GM18505 (cell line): ENCODE results near the gene SLC28A3.

Experiments used
- ATAC-seq: cut with Tn5 transposase; IDR thresholded peaks from one replicate; pipeline ENCODE4 v1.9.1; 2021; ENCODE audit not compliant: unreplicated experiment
- POLR2A ChIP-seq: IDR thresholded peaks from 4 replicates; pipeline ENCODE4 v1.6.1; 2011; ENCODE audit warnings: borderline replicate concordance; ENCODE audit not compliant: insufficient read depth, insufficient read length; ENCODE audit errors: extremely low read depth

Gene SLC28A3

GRCh38 chr9:84266087-84266561 is 74.4 kb downstream of the SLC28A3 start:
- no peak for TF ChIP-seq POLR2A
- no peak for ATAC-seq

DNA sequence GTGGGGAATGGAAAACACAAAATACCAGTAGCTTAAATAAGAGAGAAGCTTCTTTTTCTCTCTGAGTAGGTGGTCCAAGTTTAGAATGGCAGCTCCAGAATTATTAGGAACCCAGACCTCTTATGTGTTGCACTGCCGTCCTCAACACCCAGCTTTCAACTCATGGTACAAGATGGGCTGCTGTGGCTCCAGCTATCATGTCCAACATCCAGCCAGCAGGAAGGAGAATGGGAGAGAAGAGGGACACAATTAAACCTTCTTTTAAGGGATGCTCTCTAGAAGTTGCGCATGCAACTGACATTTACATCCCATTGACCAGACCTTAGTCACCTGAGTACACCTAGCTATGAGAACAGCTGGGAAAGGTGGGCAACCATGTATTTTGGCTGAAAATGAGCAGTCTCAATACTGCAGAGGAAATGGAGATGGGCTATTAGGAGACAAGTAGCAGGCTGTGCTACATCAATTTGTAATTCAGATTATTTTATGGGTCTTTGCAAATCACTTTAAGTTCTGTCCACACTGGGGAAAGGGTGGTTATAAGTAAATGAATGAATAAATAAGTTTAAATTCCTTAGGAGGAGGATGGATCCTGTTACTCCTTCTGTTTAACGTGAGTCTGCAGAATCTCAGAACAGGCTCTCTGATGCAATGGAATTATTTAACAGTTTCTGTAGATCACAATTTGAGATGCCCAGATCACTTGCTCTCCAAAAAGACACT is 76.1 kb downstream of the SLC28A3 start:
- no peak for ATAC-seq
- no peak for TF ChIP-seq POLR2A

DNA sequence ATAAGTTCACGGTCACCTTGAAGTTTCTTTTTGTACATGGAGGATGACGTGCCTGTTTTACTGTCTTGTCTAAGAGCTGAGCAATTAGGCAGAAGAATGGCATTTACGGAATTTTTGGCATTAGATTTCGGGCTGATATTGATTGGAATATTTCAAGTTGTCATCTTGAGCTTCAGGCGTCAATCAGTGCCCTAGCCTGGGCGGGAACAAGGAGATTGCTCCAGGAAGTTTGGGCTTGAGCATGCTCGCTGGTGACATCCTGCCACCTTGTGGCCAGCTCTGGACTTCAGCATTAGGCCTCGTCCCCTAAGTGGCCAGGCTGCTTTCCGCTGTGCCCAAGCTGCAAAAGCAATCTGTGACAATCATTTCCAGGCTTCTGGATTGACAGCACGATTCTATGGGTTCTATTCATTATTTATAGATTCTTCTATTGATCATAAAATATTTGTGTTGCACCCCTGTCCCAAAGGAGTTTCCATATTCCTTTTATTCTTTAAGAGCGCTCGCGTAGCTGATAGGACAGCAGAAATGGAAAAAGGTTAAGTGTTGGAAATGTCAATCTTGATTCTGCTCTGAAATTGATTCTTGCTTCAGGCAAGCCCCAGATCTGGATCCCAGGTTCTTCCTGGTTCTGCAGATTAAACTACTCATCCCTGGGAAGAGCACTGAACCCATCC is 79.3 kb downstream of the SLC28A3 start:
- ATAC-seq, result peak; percentile 59
- no peak for TF ChIP-seq POLR2A

DNA sequence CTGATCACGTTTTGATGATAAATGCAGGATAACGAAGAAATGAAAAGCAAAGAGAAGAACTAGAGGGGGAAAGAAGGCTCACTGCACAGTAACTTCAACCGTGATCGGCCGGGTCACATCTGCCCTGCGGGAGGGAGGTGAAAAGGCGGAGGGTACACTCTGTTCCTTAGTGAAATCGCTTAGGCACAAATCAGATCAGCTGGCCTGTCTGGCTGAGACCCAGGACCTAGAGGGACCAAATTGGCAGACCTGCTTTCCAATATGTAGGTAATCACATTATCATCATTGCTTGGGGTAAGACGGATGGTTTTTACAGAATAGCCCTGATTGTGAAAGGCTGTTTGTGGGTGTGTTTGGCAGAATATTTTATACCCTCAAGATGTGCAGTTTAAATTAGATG is 82.2 kb downstream of the SLC28A3 start:
- no peak for TF ChIP-seq POLR2A
- no peak for ATAC-seq

GRCh38 chr9:84255696-84256095 is 84.9 kb downstream of the SLC28A3 start:
- no peak for TF ChIP-seq POLR2A
- ATAC-seq, result no peak

DNA sequence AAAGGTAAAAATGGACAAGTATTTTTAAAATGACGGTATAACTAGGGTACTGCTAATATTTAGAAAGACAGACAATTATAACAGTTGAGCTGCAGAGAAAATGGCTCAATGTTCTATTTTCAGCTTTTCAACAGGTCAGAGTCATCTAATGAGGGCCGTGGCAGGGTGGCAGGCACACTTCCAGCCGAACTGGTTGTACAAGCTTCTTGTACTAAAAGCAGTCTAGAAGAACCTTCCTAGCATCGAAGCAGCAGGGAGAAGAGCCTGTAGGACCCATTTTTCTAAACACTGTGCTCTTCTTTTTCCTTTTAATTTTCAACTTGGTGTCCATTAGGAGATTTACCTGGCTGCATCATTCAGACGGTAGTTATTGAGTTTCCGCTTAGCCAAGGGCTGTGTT is 85.6 kb downstream of the SLC28A3 start:
- ATAC-seq, result no peak

DNA sequence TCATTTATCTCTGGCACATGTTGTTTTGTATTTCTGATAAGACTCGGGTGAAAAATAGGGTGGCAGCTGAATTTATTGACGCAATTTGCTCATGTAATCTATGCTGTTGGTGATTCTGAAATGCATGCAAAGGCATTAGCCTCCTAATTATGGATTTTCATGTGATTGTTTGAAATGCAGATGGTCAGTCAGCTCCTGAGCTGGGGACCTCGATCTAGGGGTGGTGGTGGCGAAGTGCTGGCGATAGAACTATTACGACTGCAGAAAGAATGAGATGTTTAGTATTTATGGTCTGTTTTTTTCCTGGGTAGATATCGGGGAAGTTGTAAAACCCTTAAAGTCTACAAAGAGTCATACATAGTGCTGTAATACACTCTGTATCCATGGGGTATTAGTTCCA is 88.6 kb downstream of the SLC28A3 start:
- TF ChIP-seq POLR2A, result no peak
- ATAC-seq, result no peak

More for the DNA sequence above, 85.6 kb downstream of the SLC28A3 start:
- TF ChIP-seq POLR2A, result no peak

GRCh38 chr9:84241817-84242373 is 98.7 kb downstream of the SLC28A3 start:
- no peak for TF ChIP-seq POLR2A
- ATAC-seq, result no peak

- no peak for TF ChIP-seq POLR2A
- no peak for ATAC-seq
Observed at GRCh38 chr9:84239343-84239742, 101.2 kb downstream of the SLC28A3 start.

GRCh38 chr9:84238652-84239051 is 101.9 kb downstream of the SLC28A3 start:
- TF ChIP-seq POLR2A, result no peak
- ATAC-seq, result no peak

- TF ChIP-seq POLR2A, result no peak
- ATAC-seq, result no peak
Observed at GRCh38 chr9:84235511-84235910, 105.0 kb downstream of the SLC28A3 start.

DNA sequence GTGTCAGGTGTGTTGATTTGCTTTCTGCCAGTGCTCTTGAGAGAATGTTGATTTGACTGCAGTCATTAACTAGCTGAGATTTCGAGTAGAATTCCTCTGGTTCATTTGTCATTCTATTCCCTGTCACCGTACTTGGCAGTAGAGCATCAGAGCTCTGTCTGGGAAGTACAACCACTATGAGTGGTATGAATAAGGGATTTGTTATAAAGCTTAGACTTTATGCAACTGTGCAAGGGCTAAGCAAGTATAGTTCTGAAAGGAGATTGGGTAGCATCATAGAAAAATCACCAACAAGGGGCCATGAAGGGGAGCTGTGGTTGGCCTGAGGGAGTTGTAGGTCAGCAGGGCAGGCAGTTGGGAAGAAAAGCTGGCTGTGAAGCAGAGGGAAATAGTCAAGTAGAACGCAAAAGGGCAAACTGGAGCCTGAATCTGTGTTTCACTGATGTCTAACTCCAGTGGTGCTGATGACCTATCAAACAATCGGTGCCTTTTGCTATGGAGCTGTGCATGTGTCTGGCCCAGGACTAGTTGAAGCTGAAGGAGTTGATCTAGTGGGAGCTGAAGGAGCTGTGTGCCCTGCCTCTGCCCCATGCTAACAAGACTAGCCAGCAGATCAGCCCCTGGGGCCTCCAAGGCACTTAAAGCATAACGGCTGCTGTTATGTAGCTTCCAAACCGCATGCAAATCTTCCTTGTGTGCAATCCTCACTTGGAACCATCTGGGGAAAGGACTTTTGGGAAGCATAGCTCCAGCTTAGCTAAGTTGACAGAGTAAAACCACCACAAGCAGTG is 110.0 kb downstream of the SLC28A3 start:
- TF ChIP-seq POLR2A, result no peak
- no peak for ATAC-seq

- ATAC-seq, result no peak
- TF ChIP-seq POLR2A, result no peak
Observed at GRCh38 chr9:84229191-84229590, 111.4 kb downstream of the SLC28A3 start.
